Body of pancreas (tissue), 4 donors: ENCODE data around the gene PRELP.

ENCODE experiments used
- CTCF ChIP-seq, 7 experiments: fragments of 450-650 bp in 4 of 7; fragments of 200-600 bp in 3 of 7; sonication (generic) in 3 of 7; IDR thresholded peaks; one replicate each; pipeline ENCODE4 v1.5.1; 2016 to 2019; ENCODE audit warnings: antibody characterized with exemption in 7 of 7
- POLR2A ChIP-seq, 3 donors: fragments of 450-650 bp; IDR thresholded peaks; one replicate each; pipeline ENCODE4 v1.6.1; 2016; ENCODE audit warnings: antibody characterized with exemption in 3 of 3, mild to moderate bottlenecking in 2 of 3

GRCh38 chr1:203451836-203452784, 23.5 kb upstream of the PRELP start:
- TF ChIP-seq POLR2A (IDR thresholded peaks at IDR 0.05) (no peak), CTCF (IDR thresholded peaks at IDR 0.05) (no peak)
